Stimulated activated CD8-positive, alpha-beta memory T cell treated with anti-CD3 and anti-CD28 coated beads, Interleukin-2, amount 100 ng/mL, for 1 hour (primary cell): ENCODE measurements around the gene PAGE5.

ENCODE experiments used
- DNase-seq, 2 donors: peaks; one replicate each; pipeline ENCODE4 v3.0.0-alpha.2; 2020; ENCODE audit warnings: low read depth in 2 of 2

PAGE5 gene

DNA sequence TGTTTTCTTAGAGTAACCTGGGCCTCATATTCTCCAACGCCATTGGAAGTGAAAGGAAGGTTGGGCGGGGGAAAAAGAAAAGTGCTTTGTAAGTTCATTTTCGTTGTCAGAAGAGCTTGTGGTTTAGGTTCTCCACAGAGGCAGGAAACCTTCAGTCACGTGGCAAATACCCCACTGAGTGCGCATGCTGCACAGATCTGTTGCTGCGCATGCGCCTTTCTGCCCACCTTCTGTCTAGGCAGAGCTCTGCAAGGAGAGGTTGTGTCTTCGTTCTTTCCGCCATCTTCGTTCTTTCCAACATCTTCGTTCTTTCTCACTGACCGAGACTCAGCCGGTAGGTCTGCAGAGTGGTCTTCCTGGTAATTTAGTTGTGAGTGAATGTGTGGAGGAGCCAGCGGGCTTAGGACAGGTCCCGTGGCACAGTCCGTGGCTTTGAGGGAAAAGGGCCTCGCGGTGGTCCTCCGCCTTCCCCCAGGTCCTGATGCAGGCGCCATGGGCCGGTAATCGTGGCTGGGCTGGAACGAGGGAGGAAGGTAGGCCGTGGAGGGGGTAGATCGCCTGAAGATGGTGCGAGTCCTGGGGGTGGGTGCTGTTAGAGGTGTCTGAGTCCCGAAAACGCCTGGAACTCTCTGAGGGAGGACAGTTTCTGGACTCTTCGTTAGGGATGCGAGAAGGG lies at the start of gene PAGE5:
TSS of gene PAGE5 (plus strand) at position 228 of the 676 bp plus-strand sequence. CDS start 1,037 bp downstream, outside the sequence.
- no peak for DNase-seq

GRCh38 chrX:55187281-55187680 lies 32.9 kb upstream of the PAGE5 start:
- no peak for DNase-seq

DNA sequence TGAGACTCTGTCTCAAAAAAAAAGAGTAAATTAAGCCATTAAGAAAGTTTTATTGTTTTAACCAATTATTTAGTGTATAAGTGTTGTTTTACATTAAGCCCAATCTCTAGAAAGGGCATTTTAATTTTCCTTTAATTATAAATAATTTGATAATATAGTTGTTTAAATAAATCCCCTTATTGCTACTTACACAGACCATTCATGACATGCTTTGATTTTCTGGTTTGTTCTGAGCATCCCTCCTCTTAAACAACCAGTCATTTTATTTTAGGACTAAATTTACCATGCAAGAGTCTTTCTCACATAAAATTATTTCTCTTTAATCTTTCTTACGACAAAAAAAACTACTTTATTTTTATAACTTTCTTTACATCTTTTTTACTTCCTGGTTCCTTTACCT lies 23.5 kb upstream of the PAGE5 start:
- no peak for DNase-seq

DNA sequence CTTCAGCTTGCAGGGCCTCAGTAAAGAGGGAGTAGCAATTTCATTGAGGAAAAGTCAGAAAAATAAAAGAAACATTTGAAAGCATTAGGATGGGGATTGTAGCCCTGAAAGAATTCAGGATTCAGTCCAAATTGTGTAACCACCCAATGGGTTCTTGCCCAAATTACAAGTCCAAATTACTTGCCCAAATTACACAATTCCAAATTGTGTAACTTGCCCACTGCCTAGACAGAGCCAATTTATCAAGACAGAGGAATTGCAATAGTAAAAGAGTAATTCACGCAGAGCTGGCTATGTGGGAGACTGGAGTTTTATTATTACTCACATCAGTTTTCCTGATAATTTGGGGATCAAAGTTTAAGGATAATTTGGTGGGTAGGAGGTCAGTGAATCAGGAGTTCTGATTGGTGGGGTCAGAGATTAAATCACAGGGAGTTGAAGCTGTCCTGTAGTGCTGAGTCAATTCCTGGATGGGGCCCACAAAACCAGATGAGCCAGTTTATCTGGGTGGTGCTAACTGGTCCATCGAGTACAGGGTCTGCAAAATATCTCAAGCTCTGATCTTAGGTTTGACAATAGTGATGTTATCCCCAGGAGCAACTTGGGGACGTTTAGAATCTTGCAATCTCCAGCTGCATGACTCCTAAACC lies 18.1 kb upstream of the PAGE5 start:
- no peak for DNase-seq

DNA sequence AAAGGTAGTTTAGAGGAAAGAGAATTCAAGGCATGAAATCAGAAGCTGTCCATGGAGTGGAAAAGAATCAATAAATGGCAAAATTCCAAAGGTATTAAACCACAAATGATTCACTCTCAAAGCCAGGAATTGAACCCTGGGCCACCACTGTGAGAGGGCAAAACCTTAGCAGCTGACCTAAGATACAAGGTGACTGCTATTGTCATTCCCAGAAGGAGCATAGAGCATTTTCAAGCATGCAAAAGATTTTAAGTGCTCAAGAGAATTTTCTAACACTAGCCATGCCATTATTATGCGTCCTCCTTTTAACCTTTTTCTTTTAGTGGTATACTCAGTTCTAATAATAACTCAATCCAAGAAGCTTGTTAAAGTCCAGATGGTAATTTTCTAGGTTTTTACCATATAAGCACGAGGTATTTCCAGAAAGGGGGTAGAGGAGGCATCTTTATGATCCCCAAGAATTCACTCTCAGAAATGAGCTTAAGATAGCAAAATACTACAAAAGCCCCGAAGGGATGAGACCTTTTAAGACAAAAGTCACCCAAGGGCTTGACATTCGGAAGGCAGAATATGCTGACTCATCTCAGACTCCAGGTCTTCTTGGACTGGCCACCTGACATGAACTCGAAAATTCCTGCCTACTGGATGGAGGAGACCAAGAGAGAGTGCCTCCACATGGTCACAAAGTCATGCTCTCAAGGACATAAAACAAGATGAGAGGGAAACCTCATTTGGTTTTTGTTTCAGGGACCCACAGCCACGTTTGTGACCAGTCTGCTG lies 13.8 kb upstream of the PAGE5 start:
- no peak for DNase-seq

GRCh38 chrX:55210931-55211677 lies 9.0 kb upstream of the PAGE5 start:
- DNase-seq: no peak

DNA sequence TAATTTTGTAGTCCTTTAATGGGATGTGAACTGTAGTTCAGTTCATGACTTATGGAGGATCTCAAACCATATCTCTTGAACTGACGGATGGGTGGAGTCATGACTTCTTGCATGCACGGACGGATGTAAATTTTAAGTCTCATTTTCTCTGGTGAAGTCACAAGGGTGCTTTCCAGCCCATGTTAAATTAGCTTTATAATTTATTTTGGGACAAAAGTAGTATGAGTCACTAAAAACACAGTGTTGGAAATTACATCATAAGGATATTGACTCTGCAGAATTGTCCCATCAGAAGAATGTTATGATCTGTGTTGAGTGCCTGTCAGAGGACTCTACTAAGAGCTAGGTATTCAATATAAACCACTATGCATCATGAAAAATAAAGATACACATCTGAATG lies 6.8 kb upstream of the PAGE5 start:
- DNase-seq: no peak

- no peak for DNase-seq
These were observed 20.7 kb downstream of the PAGE5 start for GRCh38 chrX:55240788-55241340.

DNA sequence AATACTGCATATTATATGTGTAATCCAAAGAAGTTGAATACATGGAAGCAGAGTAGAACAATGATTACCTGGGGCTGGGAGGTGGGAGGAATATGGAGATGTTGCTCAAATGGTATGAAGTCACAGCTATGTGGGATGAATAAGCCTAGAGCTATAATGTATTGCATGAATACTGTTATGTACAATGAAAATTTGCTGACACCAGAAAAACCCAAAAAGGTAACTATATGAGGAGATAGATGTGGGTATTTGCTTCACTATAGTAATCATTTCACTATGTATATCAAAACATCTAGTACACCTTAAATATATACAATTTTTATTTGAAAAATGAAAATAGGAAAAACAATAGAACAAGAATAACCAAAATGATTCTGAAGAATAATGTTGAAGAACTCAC lies 33.4 kb downstream of the PAGE5 start:
- DNase-seq: no peak

DNA sequence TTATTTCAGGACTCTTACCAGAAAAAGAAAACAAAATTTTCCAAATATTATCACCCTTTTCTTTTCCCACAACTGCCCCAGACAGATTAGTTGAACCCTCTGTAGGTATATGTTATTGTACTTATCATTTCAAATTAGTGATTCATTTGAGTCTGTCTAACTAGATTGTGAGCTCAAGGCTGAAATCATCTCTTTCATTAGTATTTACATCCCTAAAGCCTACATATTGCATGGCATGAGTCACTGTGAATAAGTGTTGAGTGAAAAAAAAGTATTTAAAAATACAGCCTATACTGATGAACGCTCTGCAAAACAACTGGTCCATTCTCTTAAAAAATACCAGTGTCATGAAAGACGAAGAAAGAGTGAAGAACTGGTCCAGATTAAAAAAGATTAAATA lies 40.7 kb downstream of the PAGE5 start:
- no peak for DNase-seq

GRCh38 chrX:55264816-55265215 lies 44.7 kb downstream of the PAGE5 start, which contains the start of gene PAGE3:
PAGE3 (minus strand) TSS chrX:55264916; CDS start chrX:55263903, 1,013 bp downstream.
- no peak for DNase-seq
